Stimulated activated naive CD8-positive, alpha-beta T cell treated with anti-CD3 and anti-CD28 coated beads, Interleukin-15, amount 100 ng/mL, for 72 hours (primary cell): ENCODE data around the gene RPS21.
"Not testable (repeated sequence)": the region's sequence is repeated elsewhere in the genome, so short reads cannot be mapped to it uniquely, and the experiment has no call there.

Source experiments
- ATAC-seq: fragments of 150-1000 bp; cut with Tn5 transposase; 2 replicates; pipeline ENCODE4 v1.10.0; 2021; ENCODE audit warnings: mild to moderate bottlenecking, moderate library complexity
- DNase-seq, 2 donors: peaks; one replicate each; pipeline ENCODE4 v3.0.0; 2021 to 2022
- H3K27ac Mint-ChIP-seq, 2 donors: one replicate each; pipeline ENCODE4 v1.8.0; 2022; ENCODE audit warnings: mild to moderate bottlenecking in 2 of 2, mixed read lengths in 2 of 2, moderate library complexity in 2 of 2
- H3K27me3 Mint-ChIP-seq: one replicate; pipeline ENCODE4 v1.8.0; 2022; ENCODE audit warnings: mixed read lengths
- H3K4me1 Mint-ChIP-seq: one replicate; pipeline ENCODE4 v1.8.0; 2022; ENCODE audit warnings: mild to moderate bottlenecking, mixed read lengths
- H3K4me3 Mint-ChIP-seq, 2 donors: one replicate each; pipeline ENCODE4 v1.8.0; 2022; ENCODE audit warnings: mild to moderate bottlenecking in 2 of 2, mixed read lengths in 2 of 2, moderate library complexity in 1 of 2
- H3K9me3 Mint-ChIP-seq, 2 donors: one replicate each; pipeline ENCODE4 v1.8.0; 2022; ENCODE audit warnings: mixed read lengths in 2 of 2

RPS21 gene

DNA sequence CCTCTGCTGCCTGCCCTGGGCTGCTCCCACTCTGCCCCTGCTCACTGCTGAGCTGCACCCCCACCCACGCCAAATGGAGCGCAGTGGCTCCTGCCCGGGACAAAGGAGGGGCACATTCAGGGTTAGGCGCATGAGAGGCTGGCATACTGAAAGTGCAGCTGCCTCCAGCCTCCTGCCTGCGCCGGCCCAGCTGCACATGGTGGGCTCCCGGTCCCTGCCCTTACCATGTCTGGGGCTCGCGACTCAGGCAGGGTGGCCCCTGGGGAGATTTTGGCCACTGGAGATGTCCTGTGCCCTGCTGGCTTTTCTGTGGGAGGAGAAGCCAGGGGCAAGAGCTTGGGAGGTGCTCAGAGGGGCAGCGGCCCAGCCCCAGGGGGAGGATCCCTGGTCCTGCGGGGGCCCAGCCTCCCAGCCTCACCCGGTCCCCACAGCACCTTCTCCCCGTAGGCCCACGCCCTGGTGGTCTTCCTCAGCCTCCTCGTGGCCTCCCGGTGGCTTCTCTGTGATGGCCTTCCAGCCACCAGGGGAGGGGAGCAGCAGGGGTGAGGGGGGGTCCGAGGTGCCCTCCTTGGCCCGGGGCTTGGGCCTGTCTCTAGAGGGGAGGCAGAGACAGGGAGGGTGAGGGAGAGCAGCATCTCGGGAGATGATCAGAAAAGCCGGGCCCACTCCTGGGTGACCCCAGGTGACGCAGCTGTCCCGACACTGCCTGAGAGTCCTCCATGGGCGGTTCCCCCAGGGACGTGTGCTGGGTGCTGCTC, 28.6 kb downstream of the RPS21 start:
- no peak overlapping the region for H3K4me3 Mint-ChIP-seq
- ATAC-seq, result no peak
- no peaks in the 10 kb centered on the region for H3K9me3 Mint-ChIP-seq
- H3K4me1 Mint-ChIP-seq, result peaks cover under 1% of the 10 kb centered on the region
- no peak overlapping the region for H3K27ac Mint-ChIP-seq
- peaks cover under 1% of the 10 kb centered on the region for H3K27me3 Mint-ChIP-seq
- DNase-seq, result no peak

- Mint-ChIP-seq H3K27ac (no peak overlapping the region), H3K27me3 (no peaks in the 10 kb centered on the region), H3K4me3 (no peak overlapping the region), H3K4me1 (no peaks in the 10 kb centered on the region), H3K9me3 (no peaks in the 10 kb centered on the region)
- no peak for DNase-seq
- ATAC-seq, result no peak
Observed at GRCh38 chr20:62416651-62417637, 30.0 kb downstream of the RPS21 start.

- no peak overlapping the region for H3K4me3 Mint-ChIP-seq
- no peaks in the 10 kb centered on the region for H3K27me3 Mint-ChIP-seq
- ATAC-seq (no peak), DNase-seq (no peak)
- H3K27ac Mint-ChIP-seq, result no peak overlapping the region
- H3K4me1 Mint-ChIP-seq, result no peaks in the 10 kb centered on the region
- H3K9me3 Mint-ChIP-seq, result no peaks in the 10 kb centered on the region
Observed at GRCh38 chr20:62417981-62418708, 31.2 kb downstream of the RPS21 start.

DNA sequence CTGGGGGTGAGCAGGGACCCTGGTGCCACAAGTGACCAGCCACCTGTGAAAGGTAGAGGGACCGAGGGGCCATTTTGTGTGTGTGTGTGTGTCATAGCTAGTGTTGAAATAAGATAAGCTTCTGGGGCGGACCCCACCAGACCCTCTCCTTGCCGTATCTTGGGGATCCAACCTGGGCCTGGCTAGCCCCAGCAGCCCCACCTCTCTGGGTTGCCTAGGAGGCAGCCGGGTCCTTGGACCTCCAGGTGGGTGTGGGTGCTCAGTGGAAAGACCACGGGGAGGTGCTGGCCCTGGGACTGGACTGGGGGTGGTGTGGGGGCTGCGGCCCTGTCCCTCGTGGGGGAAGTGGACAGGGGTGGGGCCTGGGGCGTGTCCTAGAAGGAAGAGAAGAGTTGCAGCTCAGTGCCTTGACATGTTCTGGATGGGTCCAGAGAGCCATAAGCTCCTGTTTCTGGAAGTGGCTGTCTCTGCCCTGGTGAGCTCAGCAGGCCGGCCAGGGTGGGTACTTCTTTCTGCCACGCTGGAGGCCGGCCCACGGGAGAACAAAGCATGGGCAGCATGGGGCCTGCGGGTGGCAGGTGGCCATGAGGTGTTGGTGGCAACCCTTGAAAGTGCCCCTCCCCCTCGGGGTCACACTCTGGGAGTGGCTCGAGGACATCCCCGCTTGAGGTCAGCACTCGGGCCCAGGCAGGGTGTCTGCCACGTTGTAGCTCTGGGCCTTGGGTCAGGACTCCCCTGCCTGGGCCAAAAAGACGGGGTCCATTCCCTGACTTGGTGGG, 32.0 kb downstream of the RPS21 start:
- H3K4me1 Mint-ChIP-seq, result no peaks in the 10 kb centered on the region
- H3K27ac Mint-ChIP-seq, result peak overlapping the region in 1 of 2 donors; percentile 44
- ATAC-seq, result no peak
- no peak overlapping the region for H3K4me3 Mint-ChIP-seq
- no peaks in the 10 kb centered on the region for H3K27me3 Mint-ChIP-seq
- DNase-seq, result no peak
- H3K9me3 Mint-ChIP-seq, result no peaks in the 10 kb centered on the region

GRCh38 chr20:62419759-62420158, 32.9 kb downstream of the RPS21 start:
- no peak for DNase-seq
- no peaks in the 10 kb centered on the region for H3K9me3 Mint-ChIP-seq
- no peak overlapping the region for H3K4me3 Mint-ChIP-seq
- no peak overlapping the region for H3K27ac Mint-ChIP-seq
- H3K27me3 Mint-ChIP-seq, result peaks cover 4% of the 10 kb centered on the region
- no peak for ATAC-seq
- H3K4me1 Mint-ChIP-seq, result no peaks in the 10 kb centered on the region

DNA sequence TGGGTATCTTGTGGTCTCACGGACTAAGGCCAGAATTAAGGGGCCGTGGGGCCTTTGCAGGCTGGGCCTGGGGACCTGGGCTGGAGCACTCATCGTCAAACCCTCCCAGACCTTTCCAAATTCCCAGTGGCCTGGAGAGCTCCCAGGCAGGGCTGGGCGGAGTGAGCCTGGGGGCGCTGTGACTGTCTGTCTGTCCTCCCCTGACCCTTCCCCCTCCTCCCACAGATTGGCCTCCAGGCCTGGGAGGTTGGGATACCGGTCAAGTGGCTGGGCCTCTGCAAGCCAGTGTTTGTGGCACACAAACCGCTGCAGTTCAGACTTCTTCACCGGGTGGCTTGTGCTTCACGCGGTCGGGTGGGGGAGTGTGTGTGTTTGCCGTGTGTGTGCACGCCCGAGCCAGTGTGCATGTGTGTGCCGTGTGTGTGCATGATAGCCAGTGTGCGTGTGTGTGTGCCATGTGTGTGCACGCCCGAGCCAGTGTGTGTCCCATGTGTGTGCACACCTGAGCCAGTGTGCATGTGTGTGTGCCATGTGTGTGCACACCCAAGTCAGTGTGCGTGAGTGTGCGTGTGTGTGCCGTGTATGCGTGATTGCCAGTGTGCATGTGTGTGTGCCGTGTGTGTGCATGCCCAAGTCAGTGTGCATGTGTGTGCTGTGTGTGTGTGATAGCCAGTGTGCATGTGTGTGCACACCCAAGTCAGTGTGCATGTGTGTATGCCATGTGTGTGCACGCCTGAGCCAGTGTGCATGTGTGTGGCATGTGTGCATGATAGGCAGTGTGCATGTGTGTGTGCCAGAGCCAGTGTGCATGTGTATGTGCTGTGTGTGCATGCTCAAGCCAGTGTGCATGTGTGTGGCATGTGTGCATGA, 34.2 kb downstream of the RPS21 start:
- no peak for ATAC-seq

DNA sequence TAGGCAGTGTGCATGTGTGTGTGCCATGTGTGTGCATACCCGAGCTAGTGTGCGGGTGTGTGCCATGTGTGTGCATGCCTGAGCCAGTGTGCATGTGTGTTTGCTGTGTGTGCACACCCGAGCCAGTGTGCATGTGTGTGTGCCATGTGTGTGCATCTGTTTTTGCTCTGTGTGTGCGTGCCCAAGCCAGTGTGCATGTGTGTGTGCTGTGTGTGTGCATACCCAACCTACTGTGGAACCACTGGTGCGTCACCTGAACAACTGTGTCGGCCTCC, 34.8 kb downstream of the RPS21 start:
- H3K4me3 Mint-ChIP-seq, result no peak overlapping the region
- H3K27me3 Mint-ChIP-seq, result peaks cover 9% of the 10 kb centered on the region
- no peaks in the 10 kb centered on the region for H3K4me1 Mint-ChIP-seq
- H3K27ac Mint-ChIP-seq, result no peak overlapping the region
- ATAC-seq (no peak), DNase-seq (no peak)
- H3K9me3 Mint-ChIP-seq, result no peaks in the 10 kb centered on the region

More for the DNA sequence above, 34.2 kb downstream of the RPS21 start:
- Mint-ChIP-seq H3K4me3 (no peak overlapping the region), H3K4me1 (no peaks in the 10 kb centered on the region), H3K27me3 (peaks cover 8% of the 10 kb centered on the region), H3K27ac (no peak overlapping the region), H3K9me3 (no peaks in the 10 kb centered on the region)
- no peak for DNase-seq

DNA sequence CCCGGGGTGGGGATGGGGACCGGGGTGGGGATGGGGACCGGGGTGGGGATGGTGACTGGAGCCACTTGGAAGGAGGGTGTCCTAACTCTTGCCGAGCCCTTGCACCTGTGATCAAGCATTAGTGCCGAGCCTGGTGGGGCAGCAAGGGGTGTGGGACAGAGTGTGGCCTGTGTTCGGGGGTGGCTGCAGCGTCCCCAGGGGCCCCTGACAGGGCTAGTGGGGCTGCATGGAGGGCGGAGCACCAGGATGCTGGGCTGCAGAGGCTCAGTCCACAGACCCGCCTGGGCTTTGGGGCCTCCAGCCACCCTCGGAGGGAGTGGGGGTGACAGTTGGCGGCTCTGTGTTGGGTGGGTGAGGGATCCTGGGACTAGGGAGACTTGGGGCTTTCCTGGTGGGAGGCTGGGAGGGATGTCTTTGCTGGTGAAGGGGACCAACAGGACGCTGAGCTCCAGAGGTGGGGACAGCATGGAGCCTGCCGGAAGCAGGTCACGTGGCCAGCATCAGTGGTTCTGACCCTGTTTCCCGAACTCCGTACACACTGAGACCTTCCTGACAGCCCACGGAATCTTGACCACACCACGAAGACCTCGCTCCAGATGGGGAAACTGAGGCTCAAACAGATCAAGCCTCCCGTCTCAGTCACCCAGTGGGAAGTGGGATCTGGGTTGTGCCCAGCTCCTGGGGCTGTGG, 35.9 kb downstream of the RPS21 start:
- H3K9me3 Mint-ChIP-seq, result no peaks in the 10 kb centered on the region
- ATAC-seq (peak; percentile 29), DNase-seq (no peak)
- H3K4me3 Mint-ChIP-seq, result no peak overlapping the region
- H3K27ac Mint-ChIP-seq, result peak overlapping the region in 1 of 2 donors; percentile 54
- H3K4me1 Mint-ChIP-seq, result no peaks in the 10 kb centered on the region
- H3K27me3 Mint-ChIP-seq, result peaks cover 16% of the 10 kb centered on the region

DNA sequence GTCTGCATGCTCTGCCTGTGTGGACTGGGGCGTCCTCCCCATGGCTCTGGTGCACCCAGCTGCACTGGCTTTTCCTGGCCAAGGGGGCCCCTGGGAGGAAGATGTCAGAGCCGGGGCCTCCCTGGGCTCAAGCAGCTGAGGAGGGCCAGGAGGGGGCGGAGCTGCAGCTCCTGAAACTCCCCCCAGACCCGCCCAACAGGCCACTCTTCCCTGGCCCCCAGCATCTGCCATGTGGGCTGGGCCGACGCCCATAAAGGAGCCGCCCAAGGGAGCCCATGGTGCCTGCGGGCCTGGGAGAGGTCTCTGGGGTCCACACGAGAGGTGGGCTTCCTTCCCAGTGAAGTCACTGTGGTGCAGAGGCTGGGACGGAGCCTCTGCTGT, 36.4 kb downstream of the RPS21 start:
- H3K27ac Mint-ChIP-seq, result no peak overlapping the region
- no peak for ATAC-seq
- DNase-seq, result no peak

DNA sequence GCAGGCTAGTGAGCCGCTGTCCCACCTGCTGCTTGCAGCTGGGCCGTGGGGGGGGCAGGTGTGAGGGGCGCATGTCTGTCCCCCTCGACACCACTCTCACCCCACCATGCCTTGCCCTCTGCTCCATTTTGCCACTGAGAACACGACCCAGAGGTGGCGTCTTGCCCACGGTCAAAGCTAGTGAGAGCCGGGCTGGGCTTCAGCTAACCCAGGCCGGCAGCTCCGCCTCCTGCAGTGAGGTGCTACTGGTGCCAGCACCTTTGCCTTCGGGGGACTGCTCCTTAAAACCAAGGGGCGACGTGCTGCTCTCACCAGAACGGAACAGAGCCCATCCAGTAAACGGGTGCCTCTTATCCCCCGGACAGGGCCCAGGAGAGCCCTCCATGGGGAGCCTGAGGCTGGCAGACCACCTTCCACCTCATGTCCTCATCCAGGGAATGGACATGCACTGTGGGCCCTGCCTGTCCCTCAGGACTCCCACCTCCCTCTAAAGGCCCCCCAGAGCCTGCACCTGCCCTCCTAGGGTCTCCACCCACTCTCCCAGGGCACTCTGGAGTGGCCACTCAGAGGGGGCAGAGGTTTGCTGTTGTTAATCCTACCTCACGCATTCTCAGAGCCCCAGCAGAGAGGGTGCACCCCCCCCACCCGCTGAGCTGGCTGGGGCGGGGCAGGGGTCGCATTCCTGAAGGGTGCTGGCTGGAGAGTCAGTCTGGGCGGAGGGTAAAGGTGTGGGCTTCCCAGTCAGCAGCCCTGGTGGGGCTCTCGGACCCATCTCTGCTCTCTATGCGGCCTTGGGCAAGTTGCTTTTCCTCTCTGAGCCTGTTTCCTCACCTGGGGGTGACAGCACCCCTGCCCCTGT, 37.6 kb downstream of the RPS21 start:
- no peak overlapping the region for H3K27ac Mint-ChIP-seq
- ATAC-seq, result no peak
- H3K9me3 Mint-ChIP-seq, result no peaks in the 10 kb centered on the region
- no peak overlapping the region for H3K4me3 Mint-ChIP-seq
- H3K4me1 Mint-ChIP-seq, result no peaks in the 10 kb centered on the region
- H3K27me3 Mint-ChIP-seq, result peaks cover 27% of the 10 kb centered on the region
- no peak for DNase-seq

More for the DNA sequence above, 36.4 kb downstream of the RPS21 start:
- Mint-ChIP-seq H3K4me3 (no peak overlapping the region), H3K4me1 (no peaks in the 10 kb centered on the region), H3K27me3 (peaks cover 16% of the 10 kb centered on the region), H3K9me3 (no peaks in the 10 kb centered on the region)

GRCh38 chr20:62425281-62426058, 38.6 kb downstream of the RPS21 start:
- Mint-ChIP-seq H3K27me3 (peaks cover 28% of the 10 kb centered on the region), H3K27ac (no peak overlapping the region), H3K4me1 (no peaks in the 10 kb centered on the region), H3K9me3 (no peaks in the 10 kb centered on the region), H3K4me3 (no peak overlapping the region)
- DNase-seq, result no peak
- ATAC-seq, result no peak

GRCh38 chr20:62426059-62426348, 39.1 kb downstream of the RPS21 start:
- H3K9me3 Mint-ChIP-seq, DNase-seq, H3K27ac Mint-ChIP-seq, ATAC-seq, H3K4me1 Mint-ChIP-seq, H3K4me3 Mint-ChIP-seq: not testable (repeated sequence)
- peaks cover 28% of the 10 kb centered on the region for H3K27me3 Mint-ChIP-seq

DNA sequence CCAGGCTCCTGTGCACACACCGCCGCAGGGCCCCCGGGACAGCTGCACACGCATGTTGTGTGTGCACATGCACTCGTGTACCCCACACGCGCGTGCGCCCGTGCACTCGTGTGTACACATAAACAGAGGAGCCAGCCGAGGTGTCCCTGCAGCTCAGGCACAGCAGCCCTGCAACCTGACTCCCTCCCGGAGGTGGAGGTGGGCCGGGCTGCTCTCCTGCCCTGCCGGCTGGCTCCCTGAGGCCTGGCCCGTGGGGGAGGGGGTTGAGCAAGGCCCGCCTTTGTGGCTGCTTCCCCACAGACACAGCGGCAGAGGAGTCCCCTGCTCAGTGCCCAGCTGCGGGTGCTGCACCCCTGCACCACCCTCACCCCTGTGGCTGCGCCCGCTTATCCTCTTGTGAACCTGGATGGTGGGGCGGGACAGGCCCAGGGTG, 39.8 kb downstream of the RPS21 start:
- H3K27ac Mint-ChIP-seq, result no peak overlapping the region
- no peaks in the 10 kb centered on the region for H3K4me1 Mint-ChIP-seq
- ATAC-seq (no peak), DNase-seq (no peak)
- H3K4me3 Mint-ChIP-seq, result no peak overlapping the region
- H3K9me3 Mint-ChIP-seq, result no peaks in the 10 kb centered on the region
- peaks cover 28% of the 10 kb centered on the region for H3K27me3 Mint-ChIP-seq
